ENCODE measurements around the gene ATP2B3. TPM values are rescaled to one million over a fixed set of nuclear protein-coding genes. Genes with fewer than 3 reads are reported as not detected.
"Not testable (repeated sequence)": the region's sequence is repeated elsewhere in the genome, so short reads cannot be mapped to it uniquely, and the experiment has no call there.

Gene ATP2B3
- total and polyA plus RNA-seq, 7 donors: 0.01 to 0.04 (median 0.01) TPM; not detected in 4

DNA sequence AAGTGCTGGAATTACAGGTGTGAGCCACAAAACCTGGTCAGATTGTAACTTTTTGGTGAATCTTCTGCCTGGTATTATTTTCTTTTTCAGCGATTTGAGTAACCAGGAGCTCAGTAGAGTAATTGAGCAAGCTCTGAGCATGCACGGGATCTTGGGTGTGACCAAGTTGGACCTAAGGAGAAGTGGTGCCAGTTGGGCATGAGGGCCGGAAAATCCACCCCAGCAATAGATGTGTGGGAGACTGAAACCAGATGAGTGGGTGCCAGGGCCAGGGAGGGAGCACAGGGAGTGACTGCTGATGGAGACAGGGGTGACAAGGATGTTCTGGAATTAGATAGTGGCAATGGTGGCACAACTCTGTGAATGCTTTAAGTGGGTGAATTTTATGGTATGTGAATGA is 85.2 kb downstream of the ATP2B3 start:
- Histone ChIP-seq H3K9me3 (no peaks in the 10 kb centered on the region), H3K4me3 (no peak overlapping the region), H3K4me1 (no peaks in the 10 kb centered on the region), H3K27ac (no peak overlapping the region), H3K36me3 (ENCODE audit: insufficient read depth in 1 of 2, low read depth in 1 of 2) (no peaks in the 10 kb centered on the region), H3K27me3 (ENCODE audit: insufficient read depth in 3 of 3, low read length in 2 of 3) (peaks cover 0 to 5% (median 0%) of the 10 kb centered on the region in 3 donors)
- intact Hi-C loops (cut with DNase I): no loop called here
- no peak for DNase-seq
- ATAC-seq: no peak
- TF ChIP-seq, protein P1, sequence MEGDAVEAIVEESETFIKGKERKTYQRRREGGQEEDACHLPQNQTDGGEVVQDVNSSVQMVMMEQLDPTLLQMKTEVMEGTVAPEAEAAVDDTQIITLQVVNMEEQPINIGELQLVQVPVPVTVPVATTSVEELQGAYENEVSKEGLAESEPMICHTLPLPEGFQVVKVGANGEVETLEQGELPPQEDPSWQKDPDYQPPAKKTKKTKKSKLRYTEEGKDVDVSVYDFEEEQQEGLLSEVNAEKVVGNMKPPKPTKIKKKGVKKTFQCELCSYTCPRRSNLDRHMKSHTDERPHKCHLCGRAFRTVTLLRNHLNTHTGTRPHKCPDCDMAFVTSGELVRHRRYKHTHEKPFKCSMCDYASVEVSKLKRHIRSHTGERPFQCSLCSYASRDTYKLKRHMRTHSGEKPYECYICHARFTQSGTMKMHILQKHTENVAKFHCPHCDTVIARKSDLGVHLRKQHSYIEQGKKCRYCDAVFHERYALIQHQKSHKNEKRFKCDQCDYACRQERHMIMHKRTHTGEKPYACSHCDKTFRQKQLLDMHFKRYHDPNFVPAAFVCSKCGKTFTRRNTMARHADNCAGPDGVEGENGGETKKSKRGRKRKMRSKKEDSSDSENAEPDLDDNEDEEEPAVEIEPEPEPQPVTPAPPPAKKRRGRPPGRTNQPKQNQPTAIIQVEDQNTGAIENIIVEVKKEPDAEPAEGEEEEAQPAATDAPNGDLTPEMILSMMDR (IDR thresholded peaks at IDR 0.05): no peak
- 82 to 95% (median 90%) methylated on average over 3 of the region's 3 CpGs for WGBS, 3 donors

DNA sequence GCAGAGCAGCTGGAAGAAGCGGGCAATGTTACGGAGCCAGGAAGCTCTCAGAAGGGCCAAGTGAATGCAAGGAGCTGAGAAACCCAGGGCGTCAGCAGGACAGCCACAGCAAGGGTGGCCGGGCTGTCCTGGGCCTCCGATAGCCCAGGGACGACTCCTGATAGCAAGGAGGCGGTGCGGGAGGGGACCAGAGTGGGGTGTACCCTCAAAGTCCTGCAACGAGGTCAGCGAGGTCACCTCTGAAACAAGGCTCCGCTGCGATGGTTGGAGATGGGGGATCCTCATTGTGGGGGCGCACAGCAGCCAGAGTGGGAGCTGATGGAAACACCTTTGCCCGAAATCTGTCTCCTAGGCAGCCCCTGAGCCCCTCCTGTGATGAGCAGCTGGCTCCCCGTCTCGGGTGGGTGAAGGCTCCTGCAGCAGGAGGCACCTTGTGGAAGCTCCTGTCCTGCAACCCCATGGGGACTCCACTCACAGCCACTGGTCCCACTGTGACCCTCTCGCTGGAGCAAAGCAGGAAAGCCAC is 85.8 kb downstream of the ATP2B3 start:
- peaks cover 0 to 5% (median 0%) of the 10 kb centered on the region in 3 donors for H3K27me3 ChIP-seq (ENCODE audit: insufficient read depth in 3 of 3, low read length in 2 of 3)
- TF ChIP-seq, protein P1 (IDR thresholded peaks at IDR 0.05): no peak
- no peak for ATAC-seq
- DNase-seq: no peak
- no peaks in the 10 kb centered on the region for H3K4me1 ChIP-seq
- intact Hi-C loops (cut with DNase I): no loop called here
- WGBS, 3 donors: 84 to 95% (median 94%) methylated on average over 9 to 17 of the region's 17 CpGs
- H3K4me3 ChIP-seq: no peak overlapping the region
- no peak overlapping the region for H3K27ac ChIP-seq
- no peaks in the 10 kb centered on the region for H3K36me3 ChIP-seq (ENCODE audit: insufficient read depth in 1 of 2, low read depth in 1 of 2)
- no peaks in the 10 kb centered on the region for H3K9me3 ChIP-seq

DNA sequence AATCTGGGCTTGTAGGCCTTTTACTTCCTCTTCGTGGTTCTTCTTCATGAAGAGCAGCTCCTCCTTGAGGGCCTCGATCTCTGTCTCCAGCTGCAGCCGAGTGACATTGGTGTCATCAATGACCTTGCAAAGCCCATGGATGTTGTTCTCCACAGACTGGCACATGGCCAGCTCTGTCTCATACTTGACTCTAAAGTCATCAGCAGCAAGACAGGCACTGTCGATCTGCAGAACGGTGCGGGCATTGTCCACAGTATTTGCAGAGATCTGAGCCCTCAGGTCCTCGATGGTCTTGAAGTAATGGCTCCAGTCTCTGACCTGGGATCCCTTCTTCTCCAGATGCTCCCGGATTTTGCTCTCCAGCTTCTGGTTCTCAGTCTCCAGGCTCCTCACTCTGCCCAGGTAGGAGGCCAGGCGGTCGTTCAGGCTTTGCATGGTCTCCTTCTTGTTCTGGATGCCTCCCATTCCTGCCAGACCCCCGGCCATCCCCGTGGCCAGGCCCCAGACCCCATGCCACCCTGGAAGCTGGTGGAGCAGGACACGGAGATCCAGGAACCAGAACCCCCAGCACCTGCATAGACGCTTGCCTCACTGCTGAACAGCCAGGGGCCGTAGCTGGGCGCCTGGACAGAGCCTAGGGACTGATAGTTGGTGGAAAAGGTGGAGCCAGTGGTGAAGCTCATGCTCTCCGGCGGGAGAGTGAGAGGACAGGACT is 87.4 kb downstream of the ATP2B3 start:
- ATAC-seq; H3K4me3 ChIP-seq; DNase-seq; H3K4me1 ChIP-seq; H3K27me3 ChIP-seq (ENCODE audit: insufficient read depth in 3 of 3, low read length in 2 of 3); H3K27ac ChIP-seq; H3K9me3 ChIP-seq; H3K36me3 ChIP-seq (ENCODE audit: insufficient read depth in 1 of 2, low read depth in 1 of 2); intact Hi-C loops (cut with DNase I): not testable (repeated sequence)
- 76 to 89% (median 86%) methylated on average over 15 to 18 of the region's 18 CpGs for WGBS, 3 donors

DNA sequence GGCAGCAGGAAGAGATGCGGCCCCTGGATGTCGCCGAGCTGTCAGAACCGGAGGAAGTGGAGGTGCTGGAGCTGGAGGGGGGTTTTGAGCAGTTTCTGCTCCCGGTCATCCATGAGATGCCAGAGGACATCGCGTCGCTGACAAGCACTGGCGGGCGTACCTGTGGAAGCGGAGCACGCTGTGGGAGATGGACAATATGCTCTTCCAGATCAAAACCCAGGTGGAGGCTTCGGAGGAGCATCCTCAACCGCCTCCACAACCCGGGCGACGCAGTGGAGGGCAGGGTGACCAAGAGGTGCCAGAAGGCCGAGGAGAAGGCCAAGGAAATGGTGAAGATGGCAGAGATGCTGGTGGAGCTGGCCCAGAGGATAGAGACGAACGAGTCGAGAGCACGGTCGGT is 89.1 kb downstream of the ATP2B3 start:
- WGBS, 3 donors: 77 to 88% (median 84%) methylated on average over 16 to 23 of the region's 23 CpGs
- DNase-seq (no peak), ATAC-seq (no peak)
- H3K9me3 ChIP-seq: no peaks in the 10 kb centered on the region
- H3K36me3 ChIP-seq (ENCODE audit: insufficient read depth in 1 of 2, low read depth in 1 of 2): no peaks in the 10 kb centered on the region
- H3K27me3 ChIP-seq (ENCODE audit: insufficient read depth in 3 of 3, low read length in 2 of 3): peaks cover 0 to 11% (median 0%) of the 10 kb centered on the region in 3 donors
- TF ChIP-seq, protein P1 (IDR thresholded peaks at IDR 0.05): no peak
- H3K4me3 ChIP-seq: no peak overlapping the region
- intact Hi-C loops (cut with DNase I): no loop called here
- H3K27ac ChIP-seq: no peak overlapping the region
- no peaks in the 10 kb centered on the region for H3K4me1 ChIP-seq

DNA sequence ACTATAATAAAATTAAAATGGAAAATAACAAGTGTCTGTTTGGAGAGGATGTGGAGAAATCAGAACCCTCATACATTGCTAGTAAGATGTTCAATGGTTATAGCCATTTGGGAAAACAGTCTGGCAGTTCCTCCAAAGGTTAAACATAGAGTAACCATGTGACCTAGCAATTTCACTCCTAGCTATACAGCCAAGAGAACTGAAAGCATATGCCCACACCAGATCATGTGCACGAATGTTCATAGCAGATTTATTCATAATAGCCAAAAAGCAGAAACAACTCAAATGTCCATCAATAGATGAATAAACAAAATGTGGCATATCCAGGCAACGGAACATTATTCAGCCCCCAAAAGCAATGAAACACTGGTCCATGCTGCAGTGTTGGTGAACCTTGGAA is 90.9 kb downstream of the ATP2B3 start:
- H3K4me3 ChIP-seq: no peak overlapping the region
- ATAC-seq (no peak), DNase-seq (no peak)
- 72 to 88% (median 80%) methylated on average over 2 of the region's 2 CpGs for WGBS, 3 donors
- intact Hi-C loops (cut with DNase I): no loop called here
- no peak overlapping the region for H3K27ac ChIP-seq
- H3K36me3 ChIP-seq (ENCODE audit: insufficient read depth in 1 of 2, low read depth in 1 of 2): no peaks in the 10 kb centered on the region
- TF ChIP-seq, protein P1 (IDR thresholded peaks at IDR 0.05): no peak
- H3K9me3 ChIP-seq: no peaks in the 10 kb centered on the region
- H3K4me1 ChIP-seq: no peaks in the 10 kb centered on the region
- H3K27me3 ChIP-seq (ENCODE audit: insufficient read depth in 3 of 3, low read length in 2 of 3): peaks cover 0 to 20% (median 0%) of the 10 kb centered on the region in 3 donors
